NCI-H2081 (cell line): ENCODE data around the gene LGALS3.

Experiments
- DNase-seq, 2 experiments: peaks; one replicate each; lab custom pipeline; 2025; lab: John Stamatoyannopoulos, UW

The LGALS3 gene

GRCh38 chr14:55114720-55115119 lies 14.3 kb upstream of the LGALS3 start:
- no peak for DNase-seq

GRCh38 chr14:55115460-55115859 lies 13.6 kb upstream of the LGALS3 start:
- DNase-seq, result no peak

- DNase-seq, result no peak
These were observed 13.2 kb upstream of the LGALS3 start for GRCh38 chr14:55115861-55116245.

GRCh38 chr14:55116246-55117030 lies 12.6 kb upstream of the LGALS3 start:
- DNase-seq, result no peak

- DNase-seq, result no peak
These were observed 11.1 kb upstream of the LGALS3 start for GRCh38 chr14:55117803-55118441.

GRCh38 chr14:55118761-55119160 lies 10.3 kb upstream of the LGALS3 start:
- DNase-seq, result no peak

GRCh38 chr14:55120571-55121495 lies 8.2 kb upstream of the LGALS3 start:
- DNase-seq, result no peak

GRCh38 chr14:55121628-55122439 lies 7.2 kb upstream of the LGALS3 start:
- DNase-seq, result no peak

- DNase-seq, result no peak
These were observed 6.5 kb upstream of the LGALS3 start for GRCh38 chr14:55122440-55122986.

GRCh38 chr14:55123101-55123500 lies 6.0 kb upstream of the LGALS3 start:
- DNase-seq, result no peak

- no peak for DNase-seq
These were observed 5.0 kb upstream of the LGALS3 start for GRCh38 chr14:55123852-55124639.

- DNase-seq, result no peak
These were observed 4.2 kb upstream of the LGALS3 start for GRCh38 chr14:55124774-55125386.

- no peak for DNase-seq
These were observed 3.6 kb upstream of the LGALS3 start for GRCh38 chr14:55125403-55125802.

- DNase-seq, result no peak
These were observed 3.0 kb upstream of the LGALS3 start for GRCh38 chr14:55126034-55126433.

- no peak for DNase-seq
These were observed 2.1 kb upstream of the LGALS3 start for GRCh38 chr14:55126932-55127459.

- no peak for DNase-seq
These were observed 1.5 kb upstream of the LGALS3 start for GRCh38 chr14:55127460-55127951.

GRCh38 chr14:55128386-55129085 lies 516 bp upstream of the LGALS3 start:
- DNase-seq, result no peak

GRCh38 chr14:55129428-55130195 lies 560 bp downstream of the LGALS3 start:
- no peak for DNase-seq
